Stimulated activated CD4-positive, alpha-beta T cell treated with anti-CD3 and anti-CD28 coated beads, Interleukin-4, amount 100 ng/mL, for 48 hours (primary cell): ENCODE data around the gene ASTN2.

ENCODE experiments used
- DNase-seq, 2 donors: peaks; one replicate each; pipeline ENCODE4 v3.0.0-alpha.2; 2020; ENCODE audit warnings: low read depth in 2 of 2

Gene ASTN2

GRCh38 chr9:116668970-116669695, 745.7 kb downstream of the ASTN2 start:
- DNase-seq: no peak

- DNase-seq: no peak
Observed at GRCh38 chr9:116663581-116663980, 751.3 kb downstream of the ASTN2 start.

- no peak for DNase-seq
Observed at GRCh38 chr9:116662646-116663310, 752.1 kb downstream of the ASTN2 start.

GRCh38 chr9:116661037-116661954, 753.6 kb downstream of the ASTN2 start:
- DNase-seq: no peak

GRCh38 chr9:116658265-116658664, 756.6 kb downstream of the ASTN2 start:
- no peak for DNase-seq

- DNase-seq: no peak
Observed at GRCh38 chr9:116656977-116657376, 757.9 kb downstream of the ASTN2 start.

- DNase-seq: no peak
Observed at GRCh38 chr9:116656501-116656971, 758.3 kb downstream of the ASTN2 start.

GRCh38 chr9:116654059-116654355, 760.9 kb downstream of the ASTN2 start:
- DNase-seq: no peak

GRCh38 chr9:116653348-116654058, 761.4 kb downstream of the ASTN2 start:
- DNase-seq: no peak

GRCh38 chr9:116647515-116647809, 767.4 kb downstream of the ASTN2 start:
- DNase-seq: no peak

- no peak for DNase-seq
Observed at GRCh38 chr9:116646661-116647514, 768.0 kb downstream of the ASTN2 start.

- no peak for DNase-seq
Observed at GRCh38 chr9:116644091-116644688, 770.7 kb downstream of the ASTN2 start.

GRCh38 chr9:116643691-116644090, 771.2 kb downstream of the ASTN2 start:
- DNase-seq: no peak

- no peak for DNase-seq
Observed at GRCh38 chr9:116641292-116642059, 773.4 kb downstream of the ASTN2 start.

GRCh38 chr9:116639251-116639741, 775.6 kb downstream of the ASTN2 start:
- no peak for DNase-seq

GRCh38 chr9:116635908-116636307, 778.9 kb downstream of the ASTN2 start:
- DNase-seq: no peak

GRCh38 chr9:116632990-116633838, 781.6 kb downstream of the ASTN2 start:
- DNase-seq: no peak

- DNase-seq: no peak
Observed at GRCh38 chr9:116629634-116630033, 785.2 kb downstream of the ASTN2 start.

GRCh38 chr9:116628716-116629115, 786.1 kb downstream of the ASTN2 start:
- DNase-seq: no peak
